Epithelial cell of esophagus (primary cell): Measurements from ENCODE around the gene SPATA31A7.
"Not testable (repeated sequence)": the region's sequence is repeated elsewhere in the genome, so short reads cannot be mapped to it uniquely, and the experiment has no call there.

Source experiments
- DNase-seq: peaks from one replicate; pipeline ENCODE4 v3.0.0; 2010; ENCODE audit warnings: low read depth
- H3K4me3 ChIP-seq: 2 replicates; pipeline ENCODE4 v1.5.1; 2011; ENCODE audit warnings: mild to moderate bottlenecking, low read length, control low read depth

Gene SPATA31A7

DNA sequence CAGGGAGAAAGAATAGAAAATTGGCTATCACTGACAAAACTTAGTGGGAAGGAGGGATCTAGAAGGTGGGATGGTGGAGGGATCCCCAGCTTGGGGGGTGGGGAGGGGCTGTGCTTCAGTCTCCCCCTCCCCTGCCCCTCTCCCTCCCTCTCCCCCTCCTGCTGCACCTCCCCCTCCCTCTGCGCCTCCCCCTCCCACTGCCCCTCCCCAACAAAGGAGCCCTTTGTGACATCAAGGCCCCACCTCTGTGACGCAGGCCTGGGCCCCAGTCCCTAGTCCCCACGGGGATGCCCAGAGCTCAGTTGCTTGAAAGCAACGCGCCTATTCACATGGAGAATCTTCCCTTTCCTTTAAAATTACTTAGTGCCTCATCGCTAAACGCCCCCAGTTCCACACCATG lies at the start of gene SPATA31A7:
SPATA31A7 (plus strand) TSS at position 301 of the 400 bp plus-strand sequence; CDS start at position 330, 29 bp downstream.
- not testable (repeated sequence) for H3K4me3 ChIP-seq, DNase-seq

DNA sequence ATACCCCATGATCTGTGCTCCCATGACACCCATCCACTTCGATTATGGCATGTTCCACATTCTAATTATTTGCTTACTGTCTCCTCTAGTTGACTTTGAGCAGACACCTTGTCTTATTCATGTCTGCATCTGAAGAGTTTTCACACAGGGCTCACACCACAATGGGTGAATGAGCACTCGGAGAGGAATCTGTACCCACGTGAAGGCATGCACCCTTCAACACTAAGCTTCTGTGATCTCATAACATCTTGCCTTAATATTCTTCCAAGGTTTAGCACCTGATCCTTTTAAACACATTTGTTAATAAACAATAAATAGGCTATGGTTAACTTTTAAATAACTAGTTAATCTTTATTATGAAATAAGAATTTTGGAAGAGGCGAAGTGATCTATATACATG lies 36.6 kb downstream of the SPATA31A7 start:
- H3K4me3 ChIP-seq: not testable (repeated sequence)
- peak; percentile 41 for DNase-seq
